HepG2 (cell line): ENCODE data around the gene FCN3. TPM values are rescaled to one million over a fixed set of nuclear protein-coding genes. Genes with fewer than 3 reads are reported as not detected.

Source experiments
- ELF4 ChIP-seq: sonication (generic); formaldehyde crosslinking; IDR thresholded peaks from 2 replicates; pipeline ENCODE4 v1.5.0; 2020; ENCODE audit warnings: missing genetic modification reagents, mild to moderate bottlenecking, moderate library complexity, borderline replicate concordance
- HNRNPUL1 ChIP-seq: fragments of 200-400 bp; formaldehyde crosslinking; IDR thresholded peaks from 2 replicates; pipeline ENCODE4 v1.6.1; 2017; ENCODE audit warnings: low read depth, mild to moderate bottlenecking, low read length, moderate library complexity
- KLF13 ChIP-seq: sonication (generic); formaldehyde crosslinking; IDR thresholded peaks from 2 replicates; pipeline ENCODE4 v1.4.0; 2020; ENCODE audit warnings: mild to moderate bottlenecking, missing genetic modification reagents
- KMT2A ChIP-seq: sonication (generic); formaldehyde crosslinking; IDR thresholded peaks from 2 replicates; pipeline ENCODE4 v1.4.0; 2020; ENCODE audit warnings: missing genetic modification reagents
- MBD4 ChIP-seq: IDR thresholded peaks from 2 replicates; pipeline ENCODE4 v1.6.1; 2012; ENCODE audit warnings: low read length, inconsistent platforms, borderline replicate concordance
- MIER2 ChIP-seq: IDR thresholded peaks from 2 replicates; pipeline ENCODE4 v1.6.1; 2016; ENCODE audit warnings: missing biosample characterization, missing genetic modification reagents
- NFRKB ChIP-seq: fragments of 450-650 bp; IDR thresholded peaks from 2 replicates; pipeline ENCODE4 v1.6.1; 2017
- NKX3-1 ChIP-seq: sonication (generic); formaldehyde crosslinking; IDR thresholded peaks from 2 replicates; pipeline ENCODE4 v1.5.0; 2020; ENCODE audit warnings: missing genetic modification reagents
- RFXANK ChIP-seq: IDR thresholded peaks from 2 replicates; pipeline ENCODE4 v1.6.1; 2016
- TAF1 ChIP-seq: sonication (generic); formaldehyde crosslinking; IDR thresholded peaks from 2 replicates; pipeline ENCODE4 v1.4.0; 2020; ENCODE audit warnings: missing genetic modification reagents
- TBL1XR1 ChIP-seq: fragments of 150-350 bp; IDR thresholded peaks from 2 replicates; pipeline ENCODE4 v1.6.1; 2014; ENCODE audit warnings: borderline replicate concordance, low read length; ENCODE audit not compliant: partially characterized antibody
- TGIF2 ChIP-seq: IDR thresholded peaks from 2 replicates; pipeline ENCODE4 v1.6.1; 2016; ENCODE audit warnings: control low read depth, missing compliant biosample characterization
- THAP11 ChIP-seq: IDR thresholded peaks from 2 replicates; pipeline ENCODE4 v1.6.1; 2016; ENCODE audit warnings: missing biosample characterization, missing genetic modification reagents
- ZNF180 ChIP-seq: sonication (generic); formaldehyde crosslinking; IDR thresholded peaks from 2 replicates; pipeline ENCODE4 v1.4.0; 2020; ENCODE audit warnings: low read depth, missing genetic modification reagents, borderline replicate concordance
- ZNF230 ChIP-seq: sonication (generic); formaldehyde crosslinking; IDR thresholded peaks from 2 replicates; pipeline ENCODE4 v1.4.0; 2020; ENCODE audit warnings: mild to moderate bottlenecking, missing genetic modification reagents
- ZNF282 ChIP-seq: fragments of 450-650 bp; IDR thresholded peaks from 2 replicates; pipeline ENCODE4 v1.6.1; 2018; ENCODE audit not compliant: partially characterized antibody
- ZNF292 ChIP-seq: sonication (generic); formaldehyde crosslinking; IDR thresholded peaks from 2 replicates; pipeline ENCODE4 v1.8.1; 2022; ENCODE audit warnings: mild to moderate bottlenecking, low read depth, missing genetic modification reagents, borderline replicate concordance
- ZNF558 ChIP-seq: sonication (generic); formaldehyde crosslinking; IDR thresholded peaks from 2 replicates; pipeline ENCODE4 v1.9.0; 2022; ENCODE audit warnings: mild to moderate bottlenecking, missing genetic modification reagents, borderline replicate concordance
- ZNF7 ChIP-seq: IDR thresholded peaks from 2 replicates; pipeline ENCODE4 v1.6.1; 2016; ENCODE audit warnings: missing biosample characterization, missing genetic modification reagents
- ZZZ3 ChIP-seq: sonication (generic); formaldehyde crosslinking; IDR thresholded peaks from 2 replicates; pipeline ENCODE4 v1.4.0; 2020; ENCODE audit warnings: missing genetic modification reagents, mild to moderate bottlenecking, borderline replicate concordance
- polyA plus RNA-seq, 8 experiments: library from polyadenylated mRNA; depleted of rRNA in 3 of 8; stranded (reverse) in 7 of 8; unstranded in 1 of 8; fragments of >200 nt; fragmentation: Illumina TruSeq in 4 of 8; extraction: Trizol in 4 of 8; gene quantifications; 2 replicates each; pipeline versions ENCODE4 v1.2.1 to v1.2.3, GENCODE V29; 2011 to 2016; ENCODE audit warnings: low read depth in 4 of 8, missing spikeins in 1 of 8, mixed read lengths in 1 of 8; ENCODE audit not compliant: insufficient read depth in 1 of 8
- total RNA-seq, 5 experiments: library from RNA; depleted of rRNA; stranded (reverse); fragments of >200 nt; fragmentation: Illumina TruSeq; extraction: Trizol; gene quantifications; 2 replicates each; pipeline ENCODE4 v1.2.3, GENCODE V29; 2016; ENCODE audit warnings: low read depth in 1 of 5
- TF ChIP-seq, protein P1 (sequence below): fragments of 450-650 bp; IDR thresholded peaks from 2 replicates; pipeline ENCODE4 v1.6.1; 2017; ENCODE audit warnings: mild to moderate bottlenecking
- TF ChIP-seq, protein P2 (sequence below): sonication (generic); formaldehyde crosslinking; IDR thresholded peaks from 2 replicates; pipeline ENCODE4 v1.9.0; 2021; ENCODE audit warnings: missing genetic modification reagents, mild to moderate bottlenecking, borderline replicate concordance
- TF ChIP-seq, protein P3 (sequence below): sonication (generic); formaldehyde crosslinking; IDR thresholded peaks from 2 replicates; pipeline ENCODE4; 2020; ENCODE audit warnings: missing genetic modification reagents, mild to moderate bottlenecking, borderline replicate concordance

Gene FCN3
- total and polyA plus RNA-seq, 2 of the 13 experiments (the other 11 are each of a cell fraction or from before 2014, with no cell fraction given) = not detected

- TF ChIP-seq, protein P1, sequence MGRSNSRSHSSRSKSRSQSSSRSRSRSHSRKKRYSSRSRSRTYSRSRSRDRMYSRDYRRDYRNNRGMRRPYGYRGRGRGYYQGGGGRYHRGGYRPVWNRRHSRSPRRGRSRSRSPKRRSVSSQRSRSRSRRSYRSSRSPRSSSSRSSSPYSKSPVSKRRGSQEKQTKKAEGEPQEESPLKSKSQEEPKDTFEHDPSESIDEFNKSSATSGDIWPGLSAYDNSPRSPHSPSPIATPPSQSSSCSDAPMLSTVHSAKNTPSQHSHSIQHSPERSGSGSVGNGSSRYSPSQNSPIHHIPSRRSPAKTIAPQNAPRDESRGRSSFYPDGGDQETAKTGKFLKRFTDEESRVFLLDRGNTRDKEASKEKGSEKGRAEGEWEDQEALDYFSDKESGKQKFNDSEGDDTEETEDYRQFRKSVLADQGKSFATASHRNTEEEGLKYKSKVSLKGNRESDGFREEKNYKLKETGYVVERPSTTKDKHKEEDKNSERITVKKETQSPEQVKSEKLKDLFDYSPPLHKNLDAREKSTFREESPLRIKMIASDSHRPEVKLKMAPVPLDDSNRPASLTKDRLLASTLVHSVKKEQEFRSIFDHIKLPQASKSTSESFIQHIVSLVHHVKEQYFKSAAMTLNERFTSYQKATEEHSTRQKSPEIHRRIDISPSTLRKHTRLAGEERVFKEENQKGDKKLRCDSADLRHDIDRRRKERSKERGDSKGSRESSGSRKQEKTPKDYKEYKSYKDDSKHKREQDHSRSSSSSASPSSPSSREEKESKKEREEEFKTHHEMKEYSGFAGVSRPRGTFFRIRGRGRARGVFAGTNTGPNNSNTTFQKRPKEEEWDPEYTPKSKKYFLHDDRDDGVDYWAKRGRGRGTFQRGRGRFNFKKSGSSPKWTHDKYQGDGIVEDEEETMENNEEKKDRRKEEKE = no peak
- TF ChIP-seq HNRNPUL1 (peak; percentile 66; the same call in 1 of the 2 replicates), ZNF282 (no peak), ZNF292 (CRISPR knock-in tag) (no peak), ELF4 (CRISPR knock-in tag) (peak; percentile 95), KLF13 (CRISPR knock-in tag) (no peak; the same call in 1 of the 2 replicates), MBD4 (no peak), MIER2 (CRISPR knock-in tag) (0 out of 2 replicates have a peak, but pooled peaks have one; percentile 68), ZNF558 (CRISPR knock-in tag) (peak; percentile 48; the same call in 1 of the 2 replicates), ZNF180 (CRISPR knock-in tag) (no peak), ZZZ3 (CRISPR knock-in tag) (no peak; the same call in 1 of the 2 replicates), ZNF230 (CRISPR knock-in tag) (peak; percentile 95; the same call in 1 of the 2 replicates), NKX3-1 (CRISPR knock-in tag) (peak; percentile 69; the same call in 1 of the 2 replicates), THAP11 (CRISPR knock-in tag) (peak; percentile 97), TGIF2 (CRISPR knock-in tag) (peak; percentile 80), TAF1 (CRISPR knock-in tag) (peak; percentile 93), KMT2A (CRISPR knock-in tag) (peak; percentile 92; the same call in 1 of the 2 replicates), TBL1XR1 (peak; percentile 55), ZNF7 (CRISPR knock-in tag) (no peak), RFXANK (CRISPR knock-in tag) (peak; percentile 68; the same call in 1 of the 2 replicates), NFRKB (peak; percentile 51; the same call in 1 of the 2 replicates)
- TF ChIP-seq, protein P2, sequence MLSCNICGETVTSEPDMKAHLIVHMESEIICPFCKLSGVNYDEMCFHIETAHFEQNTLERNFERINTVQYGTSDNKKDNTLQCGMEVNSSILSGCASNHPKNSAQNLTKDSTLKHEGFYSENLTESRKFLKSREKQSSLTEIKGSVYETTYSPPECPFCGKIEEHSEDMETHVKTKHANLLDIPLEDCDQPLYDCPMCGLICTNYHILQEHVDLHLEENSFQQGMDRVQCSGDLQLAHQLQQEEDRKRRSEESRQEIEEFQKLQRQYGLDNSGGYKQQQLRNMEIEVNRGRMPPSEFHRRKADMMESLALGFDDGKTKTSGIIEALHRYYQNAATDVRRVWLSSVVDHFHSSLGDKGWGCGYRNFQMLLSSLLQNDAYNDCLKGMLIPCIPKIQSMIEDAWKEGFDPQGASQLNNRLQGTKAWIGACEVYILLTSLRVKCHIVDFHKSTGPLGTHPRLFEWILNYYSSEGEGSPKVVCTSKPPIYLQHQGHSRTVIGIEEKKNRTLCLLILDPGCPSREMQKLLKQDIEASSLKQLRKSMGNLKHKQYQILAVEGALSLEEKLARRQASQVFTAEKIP (CRISPR knock-in tag) = no peak
- TF ChIP-seq, protein P3, sequence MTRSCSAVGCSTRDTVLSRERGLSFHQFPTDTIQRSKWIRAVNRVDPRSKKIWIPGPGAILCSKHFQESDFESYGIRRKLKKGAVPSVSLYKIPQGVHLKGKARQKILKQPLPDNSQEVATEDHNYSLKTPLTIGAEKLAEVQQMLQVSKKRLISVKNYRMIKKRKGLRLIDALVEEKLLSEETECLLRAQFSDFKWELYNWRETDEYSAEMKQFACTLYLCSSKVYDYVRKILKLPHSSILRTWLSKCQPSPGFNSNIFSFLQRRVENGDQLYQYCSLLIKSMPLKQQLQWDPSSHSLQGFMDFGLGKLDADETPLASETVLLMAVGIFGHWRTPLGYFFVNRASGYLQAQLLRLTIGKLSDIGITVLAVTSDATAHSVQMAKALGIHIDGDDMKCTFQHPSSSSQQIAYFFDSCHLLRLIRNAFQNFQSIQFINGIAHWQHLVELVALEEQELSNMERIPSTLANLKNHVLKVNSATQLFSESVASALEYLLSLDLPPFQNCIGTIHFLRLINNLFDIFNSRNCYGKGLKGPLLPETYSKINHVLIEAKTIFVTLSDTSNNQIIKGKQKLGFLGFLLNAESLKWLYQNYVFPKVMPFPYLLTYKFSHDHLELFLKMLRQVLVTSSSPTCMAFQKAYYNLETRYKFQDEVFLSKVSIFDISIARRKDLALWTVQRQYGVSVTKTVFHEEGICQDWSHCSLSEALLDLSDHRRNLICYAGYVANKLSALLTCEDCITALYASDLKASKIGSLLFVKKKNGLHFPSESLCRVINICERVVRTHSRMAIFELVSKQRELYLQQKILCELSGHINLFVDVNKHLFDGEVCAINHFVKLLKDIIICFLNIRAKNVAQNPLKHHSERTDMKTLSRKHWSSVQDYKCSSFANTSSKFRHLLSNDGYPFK = peak; percentile 97
Observed at GRCh38 chr1:27321813-27322568, 52.6 kb downstream of the FCN3 start, which contains the start of gene TMEM222 (continued).
